Head of caudate nucleus (tissue), 42 donors: ENCODE measurements around the gene PLA2G1B.
A peak's percentile ranks its signal among the peaks of the same experiment; 100 is the strongest.

Experiments used
- DNase-seq, 42 donors: peaks; one replicate each; pipeline versions ENCODE4 v3.0.0 to v3.0.0-alpha.2; 2020 to 2021; ENCODE audit warnings: mixed read lengths in 7 of 42
- intact Hi-C: fragments of 100-400 bp; cut with DNase I; formaldehyde crosslinking; loops from one replicate; pipeline ENCODE4 v1.15.0; 2022

PLA2G1B gene

GRCh38 chr12:120327593-120327992, at the start of gene PLA2G1B:
Gene PLA2G1B (minus strand): TSS chr12:120327779. CDS start chr12:120327753, 26 bp downstream.
- intact Hi-C loops: no loop called here
- no peak for DNase-seq

GRCh38 chr12:120376934-120377572, 49.5 kb upstream of the PLA2G1B start:
- no peak for DNase-seq
- intact Hi-C loops: no loop called here

- intact Hi-C loops: no loop called here
- DNase-seq: no peak
Measured at GRCh38 chr12:120376416-120376815, 48.8 kb upstream of the PLA2G1B start.

GRCh38 chr12:120376009-120376408, 48.4 kb upstream of the PLA2G1B start:
- DNase-seq: no peak
- intact Hi-C loops: no loop called here

- no peak for DNase-seq
- intact Hi-C loops: no loop called here
Measured at GRCh38 chr12:120373683-120374082, 46.1 kb upstream of the PLA2G1B start.

- intact Hi-C loops: no loop called here
- no peak for DNase-seq
Measured at GRCh38 chr12:120370343-120371243, 43.0 kb upstream of the PLA2G1B start.

- no peak for DNase-seq
- intact Hi-C loops: no loop called here
Measured at GRCh38 chr12:120369603-120370342, 42.2 kb upstream of the PLA2G1B start.

- intact Hi-C loops: no loop called here
Measured at GRCh38 chr12:120368789-120369602, 41.4 kb upstream of the PLA2G1B start, which contains the start of gene MSI1. Gene MSI1 (minus strand): TSS chr12:120369164. CDS start chr12:120369091, 73 bp downstream.

GRCh38 chr12:120367924-120368788, 40.6 kb upstream of the PLA2G1B start:
- peak in 1 of 42 donors; percentile 31 for DNase-seq
- intact Hi-C loops: no loop called here

More at GRCh38 chr12:120368789-120369602, 41.4 kb upstream of the PLA2G1B start, which contains the start of gene MSI1:
- DNase-seq: peak in 12 of 42 donors; percentile 19 to 48 (median 34)

GRCh38 chr12:120367233-120367923, 39.8 kb upstream of the PLA2G1B start:
- DNase-seq: peak in 5 of 42 donors; percentile 19 to 52 (median 25)
- intact Hi-C loops: no loop called here

GRCh38 chr12:120366845-120367232, 39.3 kb upstream of the PLA2G1B start:
- intact Hi-C loops: no loop called here
- DNase-seq: peak in 11 of 42 donors; percentile 13 to 55 (median 35)

- no peak for DNase-seq
- intact Hi-C loops: no loop called here
Measured at GRCh38 chr12:120366341-120366705, 38.7 kb upstream of the PLA2G1B start.

GRCh38 chr12:120365675-120366340, 38.2 kb upstream of the PLA2G1B start:
- DNase-seq: peak in 9 of 42 donors; percentile 8 to 47 (median 29)
- intact Hi-C loops: no loop called here

GRCh38 chr12:120364487-120364886, 36.9 kb upstream of the PLA2G1B start:
- intact Hi-C loops: no loop called here
- DNase-seq: no peak

GRCh38 chr12:120363274-120363855, 35.8 kb upstream of the PLA2G1B start:
- DNase-seq: no peak

More at GRCh38 chr12:120363274-120363855, 35.8 kb upstream of the PLA2G1B start:
- intact Hi-C loops: no loop called here
